IMR-90 (cell line): ENCODE measurements around the gene FEN1. TPM values are rescaled to one million over a fixed set of nuclear protein-coding genes. Genes with fewer than 3 reads are reported as not detected.

Source experiments
- ATAC-seq: fragments of 200-7000 bp; cut with Tn5 transposase; 2 replicates; pipeline ENCODE4 v1.9.1; 2020; ENCODE audit warnings: low read depth, mild to moderate bottlenecking, moderate library complexity
- BruUV-seq: library from RNA; stranded (reverse); fragments of 400-500 nt; replicated peaks from 2 replicates; lab custom pipeline; 2021; lab: Mats Ljungman, UMichigan
- CTCF ChIA-PET: fragments of 300-600 bp; formaldehyde crosslinking; extraction: SDS; loops from one replicate; lab custom pipeline; 2021; ENCODE audit warnings: antibody characterized with exemption; lab: Yijun Ruan, JAX
- POLR2A ChIA-PET: fragments of 300-600 bp; sonication (Branson Sonifier 250); formaldehyde crosslinking; loops from one replicate; lab custom pipeline; 2022; ENCODE audit warnings: antibody characterized with exemption; ENCODE audit not compliant: unreplicated experiment; lab: Charles Lee
- DNase-seq: peaks from one replicate; pipeline ENCODE4 v3.0.0; 2013
- H2AFZ ChIP-seq: replicated peaks from 2 replicates; pipeline ENCODE3; 2013; ENCODE audit warnings: low read length, mild to moderate bottlenecking; ENCODE audit not compliant: poor library complexity
- H2AK5ac ChIP-seq: 2 replicates; pipeline ENCODE4 v1.6.1; 2013; ENCODE audit warnings: low read depth, low read length, inconsistent platforms
- H2AK9ac ChIP-seq: replicated peaks from 2 replicates; pipeline ENCODE3; 2013; ENCODE audit warnings: mild to moderate bottlenecking, low read depth, low read length, moderate library complexity; ENCODE audit not compliant: poor library complexity
- H2BK120ac ChIP-seq: 2 replicates; pipeline ENCODE4 v1.6.1; 2013; ENCODE audit warnings: low read depth, low read length, inconsistent platforms
- H2BK15ac ChIP-seq: 3 replicates; pipeline ENCODE4 v1.6.1; 2013; ENCODE audit warnings: low read depth, low read length, inconsistent platforms
- H2BK20ac ChIP-seq: 2 replicates; pipeline ENCODE4 v1.6.1; 2013; ENCODE audit warnings: low read depth, mild to moderate bottlenecking, inconsistent platforms, low read length, moderate library complexity
- H2BK5ac ChIP-seq: 2 replicates; pipeline ENCODE4 v1.6.1; 2013; ENCODE audit warnings: mild to moderate bottlenecking, low read depth, low read length, inconsistent platforms; ENCODE audit not compliant: poor library complexity, severe bottlenecking
- H3K14ac ChIP-seq: replicated peaks from 2 replicates; pipeline ENCODE4 v1.6.1; 2013; ENCODE audit warnings: low read depth, low read length, inconsistent platforms
- H3K18ac ChIP-seq: 2 replicates; pipeline ENCODE4 v1.6.1; 2013; ENCODE audit warnings: low read depth, low read length, control low read depth
- H3K23ac ChIP-seq: 2 replicates; pipeline ENCODE4 v1.6.1; 2013; ENCODE audit warnings: low read depth, low read length, inconsistent platforms
- H3K27ac ChIP-seq: 2 replicates; pipeline ENCODE4 v1.5.1; 2013; ENCODE audit warnings: mild to moderate bottlenecking, control low read depth, low read length; ENCODE audit not compliant: insufficient read depth
- H3K27me3 ChIP-seq: 2 replicates; pipeline ENCODE4 v1.6.1; 2013; ENCODE audit warnings: low read length; ENCODE audit not compliant: control insufficient read depth, insufficient read depth
- H3K36me3 ChIP-seq: 2 replicates; pipeline ENCODE4 v1.6.1; 2013; ENCODE audit warnings: low read length, mixed read lengths; ENCODE audit not compliant: control insufficient read depth, insufficient read depth
- H3K4ac ChIP-seq: 2 replicates; pipeline ENCODE4 v1.6.1; 2013; ENCODE audit warnings: low read depth, low read length, inconsistent platforms
- H3K4me1 ChIP-seq: 2 replicates; pipeline ENCODE4 v1.6.1; 2013; ENCODE audit warnings: low read length, mixed read lengths; ENCODE audit not compliant: control insufficient read depth, insufficient read depth
- H3K4me2 ChIP-seq: 2 replicates; pipeline ENCODE4 v1.6.1; 2013; ENCODE audit warnings: low read depth, mild to moderate bottlenecking, control low read depth, low read length, moderate library complexity
- H3K4me3 ChIP-seq: 2 replicates; pipeline ENCODE4 v1.5.1; 2013; ENCODE audit warnings: low read depth, mild to moderate bottlenecking, control low read depth, low read length, moderate library complexity; ENCODE audit not compliant: insufficient read depth
- H3K56ac ChIP-seq: 2 replicates; pipeline ENCODE4 v1.6.1; 2013; ENCODE audit warnings: low read length, inconsistent platforms; ENCODE audit not compliant: insufficient read depth; ENCODE audit errors: extremely low read depth
- H3K79me1 ChIP-seq, 2 experiments: 2 replicates each; pipeline ENCODE4 v1.6.1; 2013; ENCODE audit warnings: low read length in 2 of 2, inconsistent platforms in 1 of 2, low read depth in 1 of 2
- H3K9ac ChIP-seq: 2 replicates; pipeline ENCODE4 v1.6.1; 2013; ENCODE audit warnings: low read depth, low read length, control low read depth
- H3K9me1 ChIP-seq: 2 replicates; pipeline ENCODE4 v1.6.1; 2013; ENCODE audit warnings: low read length, inconsistent platforms; ENCODE audit not compliant: insufficient read depth
- H3K9me3 ChIP-seq: 2 replicates; pipeline ENCODE4 v1.6.1; 2013; ENCODE audit warnings: low read length; ENCODE audit not compliant: control insufficient read depth, insufficient read depth
- H4K20me1 ChIP-seq: 2 replicates; pipeline ENCODE4 v1.6.1; 2013; ENCODE audit warnings: low read length, inconsistent platforms; ENCODE audit not compliant: insufficient read depth
- H4K5ac ChIP-seq: 2 replicates; pipeline ENCODE4 v1.6.1; 2013; ENCODE audit warnings: mild to moderate bottlenecking, low read depth, low read length, control low read depth
- H4K8ac ChIP-seq, 2 experiments: 2 replicates each; pipeline ENCODE4 v1.6.1; 2013; ENCODE audit warnings: low read depth in 2 of 2, low read length in 2 of 2, control low read depth in 1 of 2, inconsistent platforms in 1 of 2
- H4K91ac ChIP-seq: 2 replicates; pipeline ENCODE4 v1.6.1; 2013; ENCODE audit warnings: low read depth, low read length, inconsistent platforms; ENCODE audit not compliant: insufficient read depth
- BHLHE40 ChIP-seq: fragments of 150-350 bp; IDR thresholded peaks from 2 replicates; pipeline ENCODE4 v1.6.1; 2016; ENCODE audit warnings: mild to moderate bottlenecking, low read depth, low read length
- CEBPB ChIP-seq: IDR thresholded peaks from 2 replicates; pipeline ENCODE4 v1.6.1; 2012; ENCODE audit warnings: low read depth, low read length, improper control_type of control experiment
- CHD1 ChIP-seq: IDR thresholded peaks from 2 replicates; pipeline ENCODE4 v1.6.1; 2012; ENCODE audit warnings: low read depth, low read length, improper control_type of control experiment
- ELK1 ChIP-seq: fragments of 150-350 bp; IDR thresholded peaks from 2 replicates; pipeline ENCODE4 v1.6.1; 2016; ENCODE audit warnings: low read depth, mild to moderate bottlenecking, low read length, moderate library complexity, borderline replicate concordance
- MAFK ChIP-seq: IDR thresholded peaks from 2 replicates; pipeline ENCODE4 v1.6.1; 2012; ENCODE audit warnings: low read depth, low read length, improper control_type of control experiment
- MAZ ChIP-seq: IDR thresholded peaks from 2 replicates; pipeline ENCODE4 v1.6.1; 2012; ENCODE audit warnings: low read depth, mild to moderate bottlenecking, low read length, improper control_type of control experiment, moderate library complexity, borderline replicate concordance
- MXI1 ChIP-seq: IDR thresholded peaks from 2 replicates; pipeline ENCODE4 v1.6.1; 2012; ENCODE audit warnings: low read depth, mild to moderate bottlenecking, low read length, moderate library complexity, borderline replicate concordance
- RAD21 ChIP-seq: IDR thresholded peaks from 2 replicates; pipeline ENCODE4 v1.6.1; 2012; ENCODE audit warnings: low read length, improper control_type of control experiment
- RCOR1 ChIP-seq: IDR thresholded peaks from 2 replicates; pipeline ENCODE4 v1.6.1; 2012; ENCODE audit warnings: mild to moderate bottlenecking, low read length, improper control_type of control experiment; ENCODE audit not compliant: insufficient replicate concordance
- RFX5 ChIP-seq: IDR thresholded peaks from 2 replicates; pipeline ENCODE4 v1.8.0; 2012; ENCODE audit warnings: low read depth, mild to moderate bottlenecking, low read length, moderate library complexity
- SMC3 ChIP-seq: fragments of 150-350 bp; IDR thresholded peaks from 2 replicates; pipeline ENCODE4 v1.6.1; 2016; ENCODE audit warnings: low read depth, mild to moderate bottlenecking, antibody characterized with exemption, low read length, moderate library complexity
- WGBS, 2 experiments: methylation state at CpG; one replicate each; pipeline versions ENCODE4 v1.1.5 to v1.1.7; 2013; ENCODE audit warnings: missing lambda C conversion rate in 2 of 2; ENCODE audit not compliant: insufficient read length in 1 of 2; ENCODE audit errors: extremely low coverage in 2 of 2; 5-methylcytosine and 5-hydroxymethylcytosine counted together
- dilution Hi-C: fragments of 300-500 bp; cut with HindIII; formaldehyde crosslinking; loops from one replicate; pipeline ENCODE4 v1.14.3; 2018; ENCODE audit warnings: low sequenced_read_pairs; ENCODE audit not compliant: unreplicated experiment
- in situ Hi-C: fragments of 300-500 bp; cut with MboI; formaldehyde crosslinking; loops from 3 replicates; pipeline ENCODE4 v1.14.3; 2019; ENCODE audit warnings: low sequenced_read_pairs, inconsistent platforms, mixed read lengths
- intact Hi-C: fragments of 100-400 bp; cut with micrococcal nuclease; formaldehyde crosslinking; loops from 2 replicates; pipeline ENCODE4 v1.10.0; 2022
- polyA plus RNA-seq, 3 experiments: library from polyadenylated mRNA; depleted of rRNA; stranded (reverse); fragments of >200 nt; gene quantifications; 2 replicates each; pipeline ENCODE4 v1.2.3, GENCODE V29; 2012; ENCODE audit warnings: low replicate concordance in 1 of 3
- total RNA-seq: library from RNA; depleted of rRNA; stranded (reverse); fragments of >200 nt; gene quantifications from 2 replicates; pipeline ENCODE4 v1.2.3, GENCODE V29; 2012

The FEN1 gene
- total and polyA plus RNA-seq, 2 of the 4 experiments (the other 2 are of a cell fraction): 23.0 to 41.9 TPM

GRCh38 chr11:61761440-61762222 is 31.1 kb upstream of the FEN1 start (continued):
- TF ChIP-seq RCOR1: no peak

- ChIA-PET POLR2A (no interaction called here), CTCF (no interaction called here)
- no peak overlapping the region for H2AK9ac ChIP-seq
- H3K36me3 ChIP-seq: no peaks in the 10 kb centered on the region
- intact Hi-C loops (no loop called here), dilution Hi-C loops (no loop called here), in situ Hi-C loops (no loop called here)
- no peak overlapping the region for H3K18ac ChIP-seq
- H3K23ac ChIP-seq: no peak overlapping the region
- no peak overlapping the region for H3K4ac ChIP-seq
- TF ChIP-seq SMC3: no peak
- TF ChIP-seq MXI1: no peak
- no peak for TF ChIP-seq RCOR1
- TF ChIP-seq ELK1: no peak
- no peak for TF ChIP-seq CEBPB
- TF ChIP-seq RAD21: no peak
- TF ChIP-seq BHLHE40: no peak
- no peak for TF ChIP-seq CHD1
- no peak for TF ChIP-seq MAZ
- TF ChIP-seq MAFK: no peak
- no peak for TF ChIP-seq RFX5
- no peaks in the 10 kb centered on the region for H4K20me1 ChIP-seq
- H2BK20ac ChIP-seq: no peak overlapping the region
- H3K14ac ChIP-seq: no peak overlapping the region
- H3K9me1 ChIP-seq: no peaks in the 10 kb centered on the region
- H3K27ac ChIP-seq: no peak overlapping the region
- no peak overlapping the region for H3K4me2 ChIP-seq
- DNase-seq (no peak), ATAC-seq (no peak)
- H2BK5ac ChIP-seq: no peak overlapping the region
- H3K9me3 ChIP-seq: no peaks in the 10 kb centered on the region
- H2BK120ac ChIP-seq: no peak overlapping the region
- H3K27me3 ChIP-seq: no peaks in the 10 kb centered on the region; the same call in 1 of the 2 replicates
- WGBS, 2 experiments: 88% methylated on average over 3 of the region's 10 CpGs; no CpG with 5 or more reads in 1 of the 2 experiments
- H3K4me3 ChIP-seq: no peak overlapping the region
- BruUV-seq: no TSS peak
- no peak overlapping the region for H2BK15ac ChIP-seq
- no peak overlapping the region for H2AK5ac ChIP-seq
- H4K91ac ChIP-seq: no peak overlapping the region
- no peak overlapping the region for H3K9ac ChIP-seq
- no peaks in the 10 kb centered on the region for H3K79me1 ChIP-seq
- H3K4me1 ChIP-seq: no peaks in the 10 kb centered on the region; the same call in none of the 2 replicates
- no peak overlapping the region for H3K56ac ChIP-seq
- H4K5ac ChIP-seq: no peak overlapping the region
- H2AFZ ChIP-seq: no peak overlapping the region
- H4K8ac ChIP-seq: no peak overlapping the region
Measured at GRCh38 chr11:61762223-61762615, 30.5 kb upstream of the FEN1 start.
